HCT116 (cell line): ENCODE results near the gene RPL37A. TPM values are rescaled to one million over a fixed set of nuclear protein-coding genes. Genes with fewer than 3 reads are reported as not detected.

Experiments used
- ATAC-seq: fragments of 200-7000 bp; cut with Tn5 transposase; 2 replicates; pipeline ENCODE4 v1.9.1; 2020; ENCODE audit warnings: mild to moderate bottlenecking, moderate library complexity
- BruUV-seq: library from RNA; stranded (reverse); fragments of 400-500 nt; replicated peaks from 2 replicates; lab custom pipeline; 2021; lab: Mats Ljungman, UMichigan
- CTCF ChIA-PET: fragments of 300-600 bp; sonication (Branson Sonifier 250); formaldehyde crosslinking; loops from one replicate; lab custom pipeline; 2021; ENCODE audit warnings: antibody characterized with exemption; lab: Charles Lee
- POLR2A ChIA-PET: fragments of 300-600, 350-600 bp; sonication (Branson Sonifier 250); formaldehyde crosslinking; loops from one replicate; lab custom pipeline; 2021; ENCODE audit warnings: antibody characterized with exemption; lab: Charles Lee
- RAD21 ChIA-PET, 2 experiments: fragments of 300-600 bp; sonication (Branson Sonifier 250); formaldehyde crosslinking; loops; one replicate each; lab custom pipeline; 2023; ENCODE audit warnings: low total read pairs in 2 of 2; ENCODE audit not compliant: uncharacterized antibody in 2 of 2, unreplicated experiment in 2 of 2, low non-redundant PET in 1 of 2; lab: Charles Lee
- DNase-seq: peaks from one replicate; pipeline ENCODE4 v3.0.0-alpha.2; 2010; ENCODE audit warnings: low read depth, low spot score
- H2AFZ ChIP-seq: fragments of 200-600 bp; shearing (Covaris generic), sonication (generic); 2 replicates; pipeline ENCODE4 v1.6.1; 2017; ENCODE audit warnings: low read depth, mixed run types, mixed read lengths, antibody characterized with exemption, low read length; ENCODE audit not compliant: poor library complexity, severe bottlenecking
- H3K27ac ChIP-seq: 2 replicates; pipeline ENCODE4 v1.5.1; 2012; ENCODE audit warnings: low read depth, low read length
- H3K27me3 ChIP-seq: fragments of 200-600 bp; sonication (generic); 2 replicates; pipeline ENCODE4 v1.6.1; 2016; ENCODE audit warnings: mixed run types, low read length, mixed read lengths; ENCODE audit not compliant: insufficient read depth
- H3K36me3 ChIP-seq, 2 experiments: fragments of 200-500 bp in 1 of 2; fragments of 200-600 bp in 1 of 2; sonication (Bioruptor generic) in 1 of 2; sonication (generic) in 1 of 2; 2 replicates each; pipeline versions ENCODE4 v1.5.1 to v1.6.1; 2014 to 2016; ENCODE audit warnings: low read length in 2 of 2, inconsistent platforms in 1 of 2, mixed read lengths in 1 of 2, mixed run types in 1 of 2; ENCODE audit not compliant: insufficient read depth in 2 of 2, control insufficient read depth in 1 of 2
- H3K4me1 ChIP-seq, 2 experiments: fragments of 200-600 bp in 1 of 2; sonication (generic) in 1 of 2; 2 replicates each; pipeline versions ENCODE4 v1.5.1 to v1.6.1; 2012 to 2017; ENCODE audit warnings: low read length in 2 of 2, inconsistent platforms in 1 of 2, mild to moderate bottlenecking in 1 of 2, mixed read lengths in 1 of 2, mixed run types in 1 of 2, moderate library complexity in 1 of 2; ENCODE audit not compliant: insufficient read depth in 2 of 2, control insufficient read depth in 1 of 2
- H3K4me2 ChIP-seq: fragments of 200-600 bp; sonication (generic); 2 replicates; pipeline ENCODE4 v1.6.1; 2017; ENCODE audit warnings: mixed run types, low read length, mixed read lengths
- H3K4me3 ChIP-seq, 2 experiments: fragments of 200-600 bp in 1 of 2; sonication (generic) in 1 of 2; replicated peaks in 1 of 2; 2 replicates each; pipeline ENCODE4 v1.5.1; 2011 to 2016; ENCODE audit warnings: low read length in 2 of 2, control low read depth in 1 of 2, low read depth in 1 of 2, mild to moderate bottlenecking in 1 of 2, mixed read lengths in 1 of 2, mixed run types in 1 of 2
- H3K79me2 ChIP-seq: fragments of 200-600 bp; sonication (generic); 2 replicates; pipeline ENCODE4 v1.6.1; 2017; ENCODE audit warnings: mild to moderate bottlenecking, mixed run types, low read length, moderate library complexity, mixed read lengths; ENCODE audit not compliant: insufficient read depth
- H3K9ac ChIP-seq: fragments of 200-600 bp; sonication (generic); 2 replicates; pipeline ENCODE4 v1.6.1; 2016; ENCODE audit warnings: low read length, mixed read lengths
- H3K9me2 ChIP-seq: fragments of 200-600 bp; sonication (generic), shearing (Covaris generic); 2 replicates; pipeline ENCODE4 v1.6.1; 2017; ENCODE audit warnings: mixed run types, mild to moderate bottlenecking, moderate library complexity; ENCODE audit not compliant: insufficient read depth
- H3K9me3 ChIP-seq, 2 experiments: fragments of 200-500 bp in 1 of 2; fragments of 200-600 bp in 1 of 2; sonication (Bioruptor generic) in 1 of 2; sonication (generic) in 1 of 2; 2 replicates each; pipeline ENCODE4 v1.6.1; 2014 to 2017; ENCODE audit warnings: low read length in 2 of 2, mixed read lengths in 2 of 2, inconsistent platforms in 1 of 2, low read depth in 1 of 2, mild to moderate bottlenecking in 1 of 2, mixed run types in 1 of 2, moderate library complexity in 1 of 2; ENCODE audit not compliant: control insufficient read depth in 1 of 2, insufficient read depth in 1 of 2
- H4K20me1 ChIP-seq: fragments of 200-600 bp; sonication (generic), shearing (Covaris generic); 2 replicates; pipeline ENCODE4 v1.6.1; 2017; ENCODE audit warnings: mixed run types, mild to moderate bottlenecking, moderate library complexity; ENCODE audit not compliant: insufficient read depth
- ATF3 ChIP-seq: IDR thresholded peaks from 2 replicates; pipeline ENCODE4 v1.6.1; 2012
- EZH2 ChIP-seq: fragments of 200-600 bp; sonication (generic); IDR thresholded peaks from 2 replicates; pipeline ENCODE4 v1.6.1; 2017; ENCODE audit warnings: antibody characterized with exemption, mixed run types
- EZH2phosphoT487 ChIP-seq: fragments of 200-600 bp; IDR thresholded peaks from 2 replicates; pipeline ENCODE4 v1.6.1; 2018; ENCODE audit warnings: antibody characterized with exemption, borderline replicate concordance
- FOSL1 ChIP-seq: IDR thresholded peaks from 2 replicates; pipeline ENCODE4 v1.6.1; 2012; ENCODE audit warnings: low read depth
- POLR2AphosphoS5 ChIP-seq: IDR thresholded peaks from 2 replicates; pipeline ENCODE4 v1.6.1; 2011; ENCODE audit warnings: mild to moderate bottlenecking, low read depth, low read length, moderate library complexity
- RAD21 ChIP-seq: IDR thresholded peaks from 2 replicates; pipeline ENCODE4 v1.6.1; 2012; ENCODE audit warnings: low read depth, mild to moderate bottlenecking
- SIN3A ChIP-seq: IDR thresholded peaks from 2 replicates; pipeline ENCODE4 v1.6.1; 2012; ENCODE audit warnings: low read depth
- SP1 ChIP-seq: IDR thresholded peaks from 2 replicates; pipeline ENCODE4 v1.6.1; 2012; ENCODE audit warnings: low read depth
- SRF ChIP-seq: IDR thresholded peaks from 2 replicates; pipeline ENCODE4 v1.6.1; 2012; ENCODE audit warnings: low read depth
- TCF7L2 ChIP-seq: IDR thresholded peaks from 2 replicates; pipeline ENCODE4 v1.7.0; 2011; ENCODE audit warnings: borderline replicate concordance, inconsistent platforms; ENCODE audit not compliant: insufficient read depth, insufficient read length; ENCODE audit errors: extremely low read depth
- YY1 ChIP-seq: IDR thresholded peaks from 2 replicates; pipeline ENCODE4 v1.6.1; 2011; ENCODE audit warnings: low read length, low read depth, moderate library complexity, mild to moderate bottlenecking; ENCODE audit not compliant: insufficient replicate concordance; ENCODE audit errors: extremely low read depth
- ZBTB33 ChIP-seq: IDR thresholded peaks from 2 replicates; pipeline ENCODE4 v1.6.1; 2011; ENCODE audit warnings: mild to moderate bottlenecking, low read length, moderate library complexity; ENCODE audit not compliant: insufficient replicate concordance; ENCODE audit errors: extremely low read depth
- ZNF274 ChIP-seq: fragments of 200-500 bp; sonication (Bioruptor generic); IDR thresholded peaks from 2 replicates; pipeline ENCODE4 v1.6.1; 2014; ENCODE audit warnings: mild to moderate bottlenecking, low read depth, low read length, inconsistent platforms
- intact Hi-C: fragments of 100-400 bp; cut with micrococcal nuclease; formaldehyde crosslinking; loops from 2 replicates; pipeline ENCODE4 v1.10.0; 2022
- total RNA-seq: library from RNA; stranded (reverse); gene quantifications from one replicate; pipeline ENCODE4 v1.2.1, GENCODE V29; 2021; ENCODE audit not compliant: unreplicated experiment
- TF ChIP-seq, protein P1 (sequence below): IDR thresholded peaks from 2 replicates; pipeline ENCODE4 v1.6.1; 2012; ENCODE audit warnings: low read depth
- TF ChIP-seq, protein P2 (sequence below): IDR thresholded peaks from 2 replicates; pipeline ENCODE4 v1.6.1; 2012

The RPL37A gene
- total RNA-seq, 1 experiment from 2014 or later: 3,018 TPM

- no peak for TF ChIP-seq YY1
- TF ChIP-seq EZH2: no peak
- TF ChIP-seq, protein P1, sequence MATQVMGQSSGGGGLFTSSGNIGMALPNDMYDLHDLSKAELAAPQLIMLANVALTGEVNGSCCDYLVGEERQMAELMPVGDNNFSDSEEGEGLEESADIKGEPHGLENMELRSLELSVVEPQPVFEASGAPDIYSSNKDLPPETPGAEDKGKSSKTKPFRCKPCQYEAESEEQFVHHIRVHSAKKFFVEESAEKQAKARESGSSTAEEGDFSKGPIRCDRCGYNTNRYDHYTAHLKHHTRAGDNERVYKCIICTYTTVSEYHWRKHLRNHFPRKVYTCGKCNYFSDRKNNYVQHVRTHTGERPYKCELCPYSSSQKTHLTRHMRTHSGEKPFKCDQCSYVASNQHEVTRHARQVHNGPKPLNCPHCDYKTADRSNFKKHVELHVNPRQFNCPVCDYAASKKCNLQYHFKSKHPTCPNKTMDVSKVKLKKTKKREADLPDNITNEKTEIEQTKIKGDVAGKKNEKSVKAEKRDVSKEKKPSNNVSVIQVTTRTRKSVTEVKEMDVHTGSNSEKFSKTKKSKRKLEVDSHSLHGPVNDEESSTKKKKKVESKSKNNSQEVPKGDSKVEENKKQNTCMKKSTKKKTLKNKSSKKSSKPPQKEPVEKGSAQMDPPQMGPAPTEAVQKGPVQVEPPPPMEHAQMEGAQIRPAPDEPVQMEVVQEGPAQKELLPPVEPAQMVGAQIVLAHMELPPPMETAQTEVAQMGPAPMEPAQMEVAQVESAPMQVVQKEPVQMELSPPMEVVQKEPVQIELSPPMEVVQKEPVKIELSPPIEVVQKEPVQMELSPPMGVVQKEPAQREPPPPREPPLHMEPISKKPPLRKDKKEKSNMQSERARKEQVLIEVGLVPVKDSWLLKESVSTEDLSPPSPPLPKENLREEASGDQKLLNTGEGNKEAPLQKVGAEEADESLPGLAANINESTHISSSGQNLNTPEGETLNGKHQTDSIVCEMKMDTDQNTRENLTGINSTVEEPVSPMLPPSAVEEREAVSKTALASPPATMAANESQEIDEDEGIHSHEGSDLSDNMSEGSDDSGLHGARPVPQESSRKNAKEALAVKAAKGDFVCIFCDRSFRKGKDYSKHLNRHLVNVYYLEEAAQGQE: no peak
- TF ChIP-seq, all 23 proteins: peak for 0
These were observed 19.9 kb upstream of the RPL37A start (continued) for GRCh38 chr2:216478791-216479190.

- Histone ChIP-seq H3K27me3 (no peaks in the 10 kb centered on the region), H3K9me3 (no peaks in the 10 kb centered on the region), H3K4me2 (no peak overlapping the region), H2AFZ (no peak overlapping the region), H4K20me1 (no peaks in the 10 kb centered on the region), H3K36me3 (peaks cover 0 to 5% of the 10 kb centered on the region in 2 experiments; a peak in 1 of 4 replicates), H3K27ac (no peak overlapping the region), H3K4me1 (peaks cover 0 to 14% of the 10 kb centered on the region in 2 experiments; a peak in 2 of 4 replicates), H3K79me2 (no peaks in the 10 kb centered on the region), H3K9ac (no peak overlapping the region), H3K9me2 (no peaks in the 10 kb centered on the region), H3K4me3 (no peak overlapping the region)
- intact Hi-C loops: no loop called here
- BruUV-seq: no TSS peak
- DNase-seq: no peak
- RAD21 ChIA-PET: no interaction called here
- ATAC-seq: no peak
- POLR2A ChIA-PET: no interaction called here
- CTCF ChIA-PET: no interaction called here
- TF ChIP-seq ZNF274 (no peak), ZBTB33 (no peak), EZH2phosphoT487 (no peak), SP1 (no peak), RAD21 (no peak), POLR2AphosphoS5 (no peak), EZH2 (no peak), SRF (no peak), FOSL1 (no peak), TCF7L2 (no peak), YY1 (no peak), ATF3 (no peak), SIN3A (no peak)
- TF ChIP-seq, protein P1: no peak
- TF ChIP-seq, protein P2, sequence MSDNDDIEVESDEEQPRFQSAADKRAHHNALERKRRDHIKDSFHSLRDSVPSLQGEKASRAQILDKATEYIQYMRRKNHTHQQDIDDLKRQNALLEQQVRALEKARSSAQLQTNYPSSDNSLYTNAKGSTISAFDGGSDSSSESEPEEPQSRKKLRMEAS: no peak
These were observed 18.4 kb upstream of the RPL37A start for GRCh38 chr2:216480221-216480620.
